A549 (cell line): ENCODE data around the gene IL20RA.

Experiments
- BHLHE40 ChIP-seq: IDR thresholded peaks from 2 replicates; pipeline ENCODE4 v1.6.1; 2012; ENCODE audit warnings: low read depth, low read length, inconsistent platforms
- CTCF ChIP-seq: fragments of >200 bp; sonication (Bioruptor Twin); formaldehyde crosslinking; IDR thresholded peaks from 3 replicates; pipeline ENCODE4 v1.5.1; 2016
- FOSL2 ChIP-seq, 2 experiments: fragments of 450-650 bp in 1 of 2; fragments of >200 bp in 1 of 2; sonication (Bioruptor Twin) in 1 of 2; formaldehyde crosslinking; IDR thresholded peaks; 2 replicates each; pipeline versions ENCODE4 v1.5.0 to v1.6.1; 2016 to 2020; ENCODE audit warnings: mild to moderate bottlenecking in 1 of 2, moderate library complexity in 1 of 2
- MAX ChIP-seq: IDR thresholded peaks from 2 replicates; pipeline ENCODE4 v1.6.1; 2012
- RAD21 ChIP-seq, 2 experiments: fragments of >200 bp in 1 of 2; sonication (Bioruptor Twin) in 1 of 2; formaldehyde crosslinking in 1 of 2; IDR thresholded peaks in 1 of 2; conservative IDR thresholded peaks in 1 of 2; 2 replicates in 1 of 2; 3 replicates in 1 of 2; pipeline ENCODE4 v1.6.1; 2012 to 2018; ENCODE audit warnings: inconsistent platforms in 1 of 2
- USF2 ChIP-seq: fragments of 450-650 bp; IDR thresholded peaks from 2 replicates; pipeline ENCODE4 v1.6.1; 2014; ENCODE audit warnings: antibody characterized with exemption
- TF ChIP-seq, protein P1 (sequence below): fragments of 150-350 bp; IDR thresholded peaks from 2 replicates; pipeline ENCODE4 v1.6.1; 2014; ENCODE audit warnings: low read depth, mild to moderate bottlenecking, low read length

GRCh38 chr6:137031122-137031521, 13.6 kb downstream of the IL20RA start:
- TF ChIP-seq USF2 (no peak), BHLHE40 (no peak), RAD21 (conservative IDR thresholded peaks at IDR 0.05 in 1 of 2, IDR thresholded peaks at IDR 0.05 in 1 of 2) (no peak), CTCF (no peak), FOSL2 (IDR thresholded peaks at IDR 0.05) (no peak), FOSL2 (CRISPR knock-in tag; IDR thresholded peaks at IDR 0.05) (no peak), MAX (no peak)
- TF ChIP-seq, protein P1, sequence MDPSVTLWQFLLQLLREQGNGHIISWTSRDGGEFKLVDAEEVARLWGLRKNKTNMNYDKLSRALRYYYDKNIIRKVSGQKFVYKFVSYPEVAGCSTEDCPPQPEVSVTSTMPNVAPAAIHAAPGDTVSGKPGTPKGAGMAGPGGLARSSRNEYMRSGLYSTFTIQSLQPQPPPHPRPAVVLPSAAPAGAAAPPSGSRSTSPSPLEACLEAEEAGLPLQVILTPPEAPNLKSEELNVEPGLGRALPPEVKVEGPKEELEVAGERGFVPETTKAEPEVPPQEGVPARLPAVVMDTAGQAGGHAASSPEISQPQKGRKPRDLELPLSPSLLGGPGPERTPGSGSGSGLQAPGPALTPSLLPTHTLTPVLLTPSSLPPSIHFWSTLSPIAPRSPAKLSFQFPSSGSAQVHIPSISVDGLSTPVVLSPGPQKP, result no peak
